PC-3 (cell line): ENCODE results near the gene DNM3.

Experiments used
- CTCF ChIP-seq: fragments of 300-600 bp; sonication (generic); conservative IDR thresholded peaks from 2 replicates; pipeline ENCODE4 v1.5.1; 2017; ENCODE audit warnings: antibody characterized with exemption, low read depth, mild to moderate bottlenecking, low read length
- EZH2 ChIP-seq: fragments of 300-600 bp; sonication (generic); IDR thresholded peaks from one replicate; pipeline ENCODE4 v1.6.1; 2017; ENCODE audit warnings: antibody characterized with exemption, mild to moderate bottlenecking, low read length; ENCODE audit not compliant: unreplicated experiment
- EZH2phosphoT487 ChIP-seq: fragments of 300-600 bp; sonication (generic); IDR thresholded peaks from 2 replicates; pipeline ENCODE4 v1.6.1; 2018; ENCODE audit warnings: mild to moderate bottlenecking, antibody characterized with exemption, low read length, borderline replicate concordance

GRCh38 chr1:172279939-172280636 is 438.8 kb downstream of the DNM3 start:
- TF ChIP-seq CTCF, result no peak
- TF ChIP-seq EZH2, result no peak
- TF ChIP-seq EZH2phosphoT487, result no peak
